GM18517 (cell line): ENCODE data around the gene EDAR.

Source experiments
- ATAC-seq: cut with Tn5 transposase; IDR thresholded peaks from one replicate; pipeline ENCODE4 v1.9.1; 2021; ENCODE audit warnings: mild to moderate bottlenecking, moderate library complexity; ENCODE audit not compliant: unreplicated experiment

EDAR gene

DNA sequence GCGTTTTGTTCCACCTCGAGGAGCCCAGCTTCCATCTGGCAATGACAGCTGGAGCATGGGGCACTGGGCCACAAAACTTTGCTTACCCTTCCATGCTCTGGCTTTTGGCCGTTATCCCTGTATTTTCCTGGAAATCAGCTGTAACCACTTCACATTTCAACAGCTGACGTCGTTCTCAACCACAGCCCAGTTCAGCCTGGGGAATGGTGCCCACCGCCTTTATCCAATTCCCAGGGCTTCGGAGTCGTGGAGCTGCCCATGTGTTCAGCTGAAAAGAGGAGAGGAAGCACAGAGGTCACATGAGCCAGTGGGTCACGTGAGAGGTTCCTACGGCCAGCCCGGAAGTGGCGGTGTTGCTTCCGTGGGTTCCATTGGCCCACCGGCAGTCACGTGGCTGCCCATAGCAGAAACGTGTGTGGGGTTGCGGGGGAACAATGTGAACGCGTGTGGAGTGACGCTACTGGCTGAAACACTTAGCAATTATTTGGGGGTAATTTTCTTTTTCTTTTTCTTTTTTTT lies 16.7 kb upstream of the EDAR start:
- no peak for ATAC-seq

GRCh38 chr2:109001201-109001600 lies 12.2 kb upstream of the EDAR start:
- ATAC-seq, result no peak

- ATAC-seq, result no peak
Measured at GRCh38 chr2:109000738-109001137, 11.7 kb upstream of the EDAR start.

DNA sequence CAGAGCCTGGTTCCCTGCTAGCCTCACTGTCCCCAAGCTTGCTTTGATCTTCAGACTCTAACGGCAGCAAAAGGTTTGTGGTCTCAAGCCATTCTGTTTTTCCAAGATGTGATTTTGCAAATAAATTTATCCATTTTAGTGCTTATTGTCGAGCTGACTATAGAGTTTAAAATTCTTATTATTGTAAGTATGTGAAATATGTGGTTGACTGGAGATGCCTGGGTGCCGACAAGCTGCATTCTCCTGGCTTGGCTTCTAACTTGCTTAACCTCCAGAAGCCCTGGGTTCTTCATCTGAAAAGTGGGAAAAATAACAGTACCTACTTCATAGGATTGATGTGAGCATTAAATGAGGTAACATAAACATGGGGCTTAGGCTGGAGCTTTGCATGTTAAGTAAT lies 9.9 kb upstream of the EDAR start:
- no peak for ATAC-seq

DNA sequence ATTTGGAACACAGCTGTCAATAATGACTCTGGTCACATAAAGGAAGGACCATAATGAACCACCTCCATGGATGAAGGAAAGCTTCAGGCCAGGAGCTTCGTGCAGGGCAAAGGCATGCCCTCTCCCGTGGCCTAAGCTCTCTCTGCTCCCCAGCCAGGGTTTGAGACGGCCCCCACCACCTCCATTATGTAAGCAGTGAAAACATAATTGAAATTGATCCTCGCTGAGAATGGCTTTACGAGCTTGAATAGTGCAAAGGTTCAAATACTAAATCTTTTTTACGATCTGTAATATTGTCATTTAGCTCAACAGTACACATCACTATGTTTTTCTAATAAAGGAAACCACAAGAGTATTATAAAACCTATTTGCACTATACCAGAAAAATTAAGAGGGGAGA lies 5.2 kb upstream of the EDAR start:
- ATAC-seq, result no peak

GRCh38 chr2:108993095-108993937 lies 4.3 kb upstream of the EDAR start:
- ATAC-seq, result no peak

GRCh38 chr2:108988076-108988795 lies 784 bp downstream of the EDAR start:
- no peak for ATAC-seq

GRCh38 chr2:108986916-108987510 lies 2.0 kb downstream of the EDAR start:
- ATAC-seq, result no peak

DNA sequence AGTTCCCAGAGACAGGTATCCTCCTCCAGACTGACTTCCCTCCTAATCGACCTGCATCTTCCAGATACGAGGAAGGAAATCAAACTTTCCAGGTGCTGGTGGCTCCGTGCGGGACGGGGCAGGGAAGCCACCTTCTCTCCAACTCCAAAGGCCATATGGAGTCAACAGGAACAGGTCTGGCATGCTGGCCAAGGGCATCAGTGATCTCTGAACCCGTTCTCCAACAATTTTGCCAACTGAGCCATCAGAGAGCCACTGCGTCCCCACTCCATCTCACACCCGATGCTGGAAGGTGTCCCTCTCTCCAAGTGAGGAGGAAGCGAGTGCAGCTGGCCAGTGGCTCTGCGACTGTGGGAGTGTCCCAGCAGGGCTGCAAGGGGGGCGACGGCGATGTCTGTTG lies 5.4 kb downstream of the EDAR start:
- ATAC-seq, result no peak

- ATAC-seq, result no peak
Measured at GRCh38 chr2:108983061-108983460, 6.0 kb downstream of the EDAR start.

DNA sequence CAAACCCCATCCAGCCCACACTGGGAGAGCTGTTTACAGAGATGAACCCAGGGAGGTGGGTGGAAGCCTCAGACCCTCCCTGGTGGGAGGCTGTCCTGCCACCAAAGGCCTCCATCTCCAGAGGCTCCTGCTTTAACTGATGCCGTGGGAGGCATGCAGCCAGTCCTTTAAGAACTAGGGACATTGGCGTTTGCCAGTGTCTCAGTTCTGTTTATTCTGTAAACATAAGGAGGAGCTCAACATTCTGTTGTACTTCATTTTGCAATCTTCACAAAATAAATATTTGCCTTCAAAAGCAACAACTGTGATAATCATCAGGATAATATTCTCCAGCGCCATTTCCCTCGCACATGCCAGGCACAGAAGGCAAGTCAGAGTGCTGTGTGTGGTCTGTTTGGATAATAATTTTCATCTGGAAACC lies 6.8 kb downstream of the EDAR start:
- ATAC-seq, result no peak

GRCh38 chr2:108981846-108982245 lies 7.2 kb downstream of the EDAR start:
- ATAC-seq, result no peak

DNA sequence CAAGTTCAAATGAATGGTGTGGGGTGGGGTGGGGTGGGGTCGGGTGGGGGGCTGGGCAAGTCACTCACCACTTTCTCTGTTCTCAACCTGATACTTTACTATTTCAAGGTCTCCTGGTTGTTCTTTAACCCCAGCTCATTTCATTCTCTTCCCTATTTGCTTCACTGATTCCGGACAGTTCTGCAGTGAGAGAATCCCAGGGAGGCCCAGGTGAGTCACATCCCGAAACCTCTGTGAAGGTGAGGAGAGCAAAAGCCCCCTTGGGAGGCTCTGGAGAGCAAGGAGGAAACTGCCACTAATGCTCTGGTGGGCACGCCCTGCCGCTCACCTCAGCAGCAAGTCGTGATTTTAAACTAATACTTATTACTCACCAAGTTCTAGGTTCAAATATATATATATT lies 8.9 kb downstream of the EDAR start:
- no peak for ATAC-seq

- no peak for ATAC-seq
Measured at GRCh38 chr2:108979461-108979860, 9.6 kb downstream of the EDAR start.

DNA sequence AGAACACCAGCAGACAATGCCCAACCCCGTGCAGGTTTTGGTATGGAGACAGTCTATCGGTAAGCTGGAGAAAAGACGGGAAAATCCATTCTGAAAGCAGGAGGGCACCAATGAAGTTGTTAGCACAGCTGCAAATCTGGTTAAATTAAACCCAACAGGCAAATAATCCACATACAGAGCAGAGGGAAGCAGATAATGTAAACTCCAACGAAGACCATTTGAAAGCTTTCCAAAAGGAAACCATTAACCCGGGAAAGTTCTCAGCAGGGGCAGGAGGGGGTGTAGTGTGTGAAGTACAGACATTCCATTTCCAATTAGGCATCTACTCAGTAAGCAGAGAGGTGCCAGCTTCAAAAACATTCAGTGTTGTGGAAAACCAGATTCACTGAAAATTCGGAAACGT lies 10.3 kb downstream of the EDAR start:
- ATAC-seq, result no peak

GRCh38 chr2:108975613-108976435 lies 13.2 kb downstream of the EDAR start:
- no peak for ATAC-seq

GRCh38 chr2:108974674-108975073 lies 14.3 kb downstream of the EDAR start:
- no peak for ATAC-seq

- ATAC-seq, result no peak
Measured at GRCh38 chr2:108972663-108973062, 16.4 kb downstream of the EDAR start.

- no peak for ATAC-seq
Measured at GRCh38 chr2:108971661-108972566, 17.1 kb downstream of the EDAR start.

GRCh38 chr2:108970369-108970768 lies 18.7 kb downstream of the EDAR start:
- ATAC-seq, result no peak
